BE2C (cell line): Measurements from ENCODE around the gene CLASRP.

Experiments used
- DNase-seq: peaks from one replicate; pipeline ENCODE4 v3.0.0-alpha.2; 2020
- H3K27me3 ChIP-seq: fragments of 250-450 bp; sonication (Bioruptor Pico); 2 replicates; pipeline ENCODE4 v1.5.1; 2020; ENCODE audit warnings: mild to moderate bottlenecking
- H3K36me3 ChIP-seq: fragments of 250-450 bp; sonication (Bioruptor Pico); 2 replicates; pipeline ENCODE4 v1.5.1; 2020; ENCODE audit warnings: mild to moderate bottlenecking
- H3K4me1 ChIP-seq: fragments of 250-450 bp; sonication (Bioruptor Pico); 2 replicates; pipeline ENCODE4 v1.5.1; 2020
- H3K4me3 ChIP-seq: 2 replicates; pipeline ENCODE4 v1.5.1; 2011; ENCODE audit warnings: low read depth, low read length
- H3K9me3 ChIP-seq: fragments of 250-450 bp; sonication (Bioruptor Pico); 2 replicates; pipeline ENCODE4 v1.5.1; 2020
- TF ChIP-seq, protein P1 (sequence below): IDR thresholded peaks from 2 replicates; pipeline ENCODE4 v1.5.1; 2012; ENCODE audit warnings: mild to moderate bottlenecking, low read depth, low read length

Gene CLASRP

DNA sequence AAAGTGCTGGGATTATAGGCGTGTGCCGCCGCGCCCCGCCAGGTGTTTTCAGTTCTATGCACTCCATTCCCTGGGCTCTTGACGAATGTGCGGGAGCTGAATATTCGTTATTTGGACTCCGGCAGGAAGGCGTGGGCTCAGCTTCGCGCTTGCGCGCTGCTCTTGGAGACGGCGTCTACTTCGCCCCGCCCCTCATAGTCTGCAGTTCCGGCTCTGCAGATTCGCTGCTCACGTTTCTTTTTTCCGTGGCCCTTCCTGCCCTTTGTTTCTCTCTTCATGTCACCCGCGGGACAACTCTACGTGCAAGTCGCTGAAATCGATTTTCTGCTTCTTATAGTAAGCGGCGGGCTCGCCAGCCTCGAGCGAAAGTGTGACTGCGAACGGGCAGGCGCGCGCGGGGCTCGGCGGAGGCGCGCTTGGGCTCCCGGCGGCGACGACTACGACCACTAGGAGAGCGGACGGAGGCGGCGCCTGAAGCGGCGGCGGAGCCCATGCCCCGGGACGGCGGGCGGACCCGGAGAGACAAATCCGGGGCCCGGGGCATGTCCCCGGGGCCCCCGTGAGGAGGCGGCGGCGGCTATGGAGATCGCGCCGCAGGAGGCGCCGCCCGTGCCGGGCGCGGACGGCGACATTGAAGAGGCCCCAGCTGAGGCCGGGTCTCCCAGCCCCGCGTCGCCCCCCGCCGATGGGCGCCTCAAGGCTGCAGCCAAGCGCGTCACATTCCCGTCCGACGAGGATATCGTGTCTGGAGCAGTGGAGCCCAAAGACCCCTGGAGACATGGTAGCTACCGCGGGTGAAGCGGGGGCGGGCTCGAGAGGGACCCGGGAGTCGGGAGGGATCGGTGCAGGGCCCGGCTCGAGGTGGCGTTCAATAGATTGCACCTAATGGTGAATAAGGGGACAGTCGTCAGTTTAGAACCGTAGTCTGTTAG, 54.2 kb downstream of the CLASRP start, which contains the start of gene PPP1R37:
TSS of gene PPP1R37 (plus strand) at position 433 of the 932 bp plus-strand sequence. CDS start at position 580, 147 bp downstream.
- Histone ChIP-seq H3K27me3 (no peaks in the 10 kb centered on the region), H3K36me3 (peaks cover 12% of the 10 kb centered on the region), H3K4me3 (peak within 1 kb of the TSS; percentile 95), H3K9me3 (no peaks in the 10 kb centered on the region), H3K4me1 (peaks cover 4% of the 10 kb centered on the region)
- TF ChIP-seq, protein P1, sequence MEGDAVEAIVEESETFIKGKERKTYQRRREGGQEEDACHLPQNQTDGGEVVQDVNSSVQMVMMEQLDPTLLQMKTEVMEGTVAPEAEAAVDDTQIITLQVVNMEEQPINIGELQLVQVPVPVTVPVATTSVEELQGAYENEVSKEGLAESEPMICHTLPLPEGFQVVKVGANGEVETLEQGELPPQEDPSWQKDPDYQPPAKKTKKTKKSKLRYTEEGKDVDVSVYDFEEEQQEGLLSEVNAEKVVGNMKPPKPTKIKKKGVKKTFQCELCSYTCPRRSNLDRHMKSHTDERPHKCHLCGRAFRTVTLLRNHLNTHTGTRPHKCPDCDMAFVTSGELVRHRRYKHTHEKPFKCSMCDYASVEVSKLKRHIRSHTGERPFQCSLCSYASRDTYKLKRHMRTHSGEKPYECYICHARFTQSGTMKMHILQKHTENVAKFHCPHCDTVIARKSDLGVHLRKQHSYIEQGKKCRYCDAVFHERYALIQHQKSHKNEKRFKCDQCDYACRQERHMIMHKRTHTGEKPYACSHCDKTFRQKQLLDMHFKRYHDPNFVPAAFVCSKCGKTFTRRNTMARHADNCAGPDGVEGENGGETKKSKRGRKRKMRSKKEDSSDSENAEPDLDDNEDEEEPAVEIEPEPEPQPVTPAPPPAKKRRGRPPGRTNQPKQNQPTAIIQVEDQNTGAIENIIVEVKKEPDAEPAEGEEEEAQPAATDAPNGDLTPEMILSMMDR = peak; percentile 10; the same call in 1 of the 2 replicates
- DNase-seq = peak; percentile 96

DNA sequence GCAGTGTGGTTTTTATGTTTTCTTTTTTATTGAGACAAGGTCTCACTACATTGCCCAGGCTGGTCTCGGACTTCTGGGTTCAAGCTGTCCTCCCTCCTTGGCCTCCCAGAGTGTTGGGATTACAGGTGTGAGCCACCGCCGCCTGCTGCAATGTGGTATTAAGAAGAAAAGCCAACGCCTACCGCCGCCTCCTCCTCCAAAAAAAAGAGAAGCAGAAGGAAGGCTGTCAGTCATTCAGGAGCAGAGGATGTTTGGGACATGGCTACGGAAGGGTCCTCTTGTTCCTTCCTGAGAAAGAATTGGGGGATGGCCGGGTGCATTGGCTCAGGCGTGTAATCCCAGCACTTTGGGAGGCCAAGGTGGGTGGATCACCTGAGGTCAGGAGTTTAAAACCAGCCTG, 55.3 kb downstream of the CLASRP start:
- Histone ChIP-seq H3K27me3 (no peaks in the 10 kb centered on the region), H3K36me3 (peaks cover 12% of the 10 kb centered on the region), H3K4me3 (peak overlapping the region; percentile 95), H3K4me1 (peaks cover 15% of the 10 kb centered on the region), H3K9me3 (no peaks in the 10 kb centered on the region)
- TF ChIP-seq, protein P1 = no peak
- DNase-seq = no peak

DNA sequence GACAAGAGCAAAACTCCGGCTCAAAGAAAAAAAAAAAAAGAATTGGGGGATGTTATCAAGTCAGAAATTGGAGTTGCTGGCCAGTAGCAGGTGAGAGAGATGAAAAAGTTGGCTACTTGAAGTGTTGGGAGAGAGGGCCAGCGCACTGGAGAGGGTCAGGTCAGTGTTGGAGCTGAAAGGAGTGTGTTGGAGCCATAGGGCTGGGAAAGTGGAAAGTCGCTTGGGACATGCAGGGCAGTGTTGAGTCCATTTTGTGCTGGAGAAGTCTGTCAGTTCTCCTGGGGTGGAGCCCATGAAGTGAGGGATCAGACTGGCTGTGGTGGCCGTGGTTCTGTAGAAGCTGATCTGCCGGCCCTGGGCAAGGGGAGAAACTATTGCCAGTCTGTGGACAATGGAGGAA, 55.9 kb downstream of the CLASRP start:
- H3K4me3 ChIP-seq = peak overlapping the region; percentile 95
- no peak for DNase-seq
- no peaks in the 10 kb centered on the region for H3K9me3 ChIP-seq
- TF ChIP-seq, protein P1 = no peak
- H3K4me1 ChIP-seq = peaks cover 21% of the 10 kb centered on the region
- H3K36me3 ChIP-seq = peaks cover 15% of the 10 kb centered on the region
- no peaks in the 10 kb centered on the region for H3K27me3 ChIP-seq

DNA sequence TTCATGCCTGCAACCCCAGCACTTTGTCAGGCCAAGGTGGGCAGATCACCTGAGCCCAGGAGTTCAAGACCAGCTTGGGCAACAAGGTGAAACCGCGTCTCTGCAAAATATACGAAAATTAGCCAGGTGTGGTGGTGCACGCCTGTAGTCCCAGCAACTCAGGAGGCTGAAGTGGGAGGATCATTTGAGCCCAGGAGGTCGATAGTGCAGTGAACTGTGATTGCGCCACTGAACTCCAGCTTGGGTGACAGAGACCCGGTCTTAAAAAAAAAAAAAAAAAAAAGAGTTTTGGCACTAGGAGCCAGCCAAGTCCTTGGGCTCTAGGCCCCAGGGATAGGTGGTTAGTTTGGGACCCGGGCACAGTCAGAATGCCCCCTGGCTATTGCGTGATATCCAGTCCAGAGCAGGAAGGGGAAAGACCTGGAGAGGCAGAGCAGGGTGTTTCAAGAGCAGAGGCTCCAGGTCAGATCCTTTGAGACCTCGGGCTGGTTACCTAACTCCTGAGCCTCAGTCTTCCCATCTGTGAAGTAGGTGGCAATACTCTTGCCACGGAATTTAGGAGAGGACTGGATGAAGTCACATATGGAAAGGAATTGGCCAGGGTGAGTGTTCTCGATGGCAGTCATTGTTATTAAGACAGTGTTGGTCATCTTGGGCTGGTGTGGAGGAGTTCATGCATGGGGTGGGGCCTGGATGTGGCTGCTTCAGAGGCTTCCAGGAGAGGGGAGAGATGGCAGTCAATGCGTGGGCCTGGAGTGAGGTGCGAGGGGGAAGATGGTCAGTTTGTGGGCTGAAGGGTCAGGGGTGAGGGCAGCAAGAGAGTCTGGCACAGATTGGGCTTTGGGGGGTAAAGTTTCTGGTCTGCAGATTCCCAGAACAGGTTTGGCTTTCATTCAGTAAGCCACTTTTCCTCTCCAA, 56.9 kb downstream of the CLASRP start:
- no peak for DNase-seq
- no peak overlapping the region for H3K4me3 ChIP-seq
- peaks cover 32% of the 10 kb centered on the region for H3K4me1 ChIP-seq
- H3K27me3 ChIP-seq = no peaks in the 10 kb centered on the region
- H3K9me3 ChIP-seq = no peaks in the 10 kb centered on the region
- TF ChIP-seq, protein P1 = no peak
- H3K36me3 ChIP-seq = peaks cover 16% of the 10 kb centered on the region

DNA sequence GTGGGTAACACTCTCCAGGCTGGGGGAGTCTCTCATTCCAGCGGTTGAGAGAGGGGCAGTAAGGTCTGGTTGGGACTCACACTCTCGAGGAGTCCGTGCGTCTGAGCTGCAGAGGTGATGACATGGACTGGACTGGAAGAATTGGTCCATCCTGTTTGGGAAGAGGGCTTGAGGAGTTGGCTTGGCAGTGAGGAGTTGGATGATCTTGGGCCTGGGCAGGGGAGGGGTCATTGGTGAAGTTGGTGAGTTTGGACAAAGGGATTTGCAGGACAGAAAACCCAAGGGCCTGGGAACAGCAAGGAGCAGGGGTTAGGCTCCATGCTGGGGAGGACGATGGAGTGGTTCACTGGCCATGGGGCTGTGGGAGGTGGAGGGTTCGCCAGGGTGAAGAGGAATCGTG, 57.9 kb downstream of the CLASRP start:
- no peak for DNase-seq
- peaks cover 34% of the 10 kb centered on the region for H3K4me1 ChIP-seq
- TF ChIP-seq, protein P1 = no peak
- H3K27me3 ChIP-seq = no peaks in the 10 kb centered on the region
- peaks cover 16% of the 10 kb centered on the region for H3K36me3 ChIP-seq
- no peak overlapping the region for H3K4me3 ChIP-seq
- H3K9me3 ChIP-seq = no peaks in the 10 kb centered on the region
